GM21576 (cell line): ENCODE data around the gene FOXL2NB.

Experiments used
- ATAC-seq: cut with Tn5 transposase; IDR thresholded peaks from one replicate; pipeline ENCODE4 v1.9.1; 2021; ENCODE audit warnings: mild to moderate bottlenecking, moderate library complexity; ENCODE audit not compliant: unreplicated experiment

FOXL2NB gene

DNA sequence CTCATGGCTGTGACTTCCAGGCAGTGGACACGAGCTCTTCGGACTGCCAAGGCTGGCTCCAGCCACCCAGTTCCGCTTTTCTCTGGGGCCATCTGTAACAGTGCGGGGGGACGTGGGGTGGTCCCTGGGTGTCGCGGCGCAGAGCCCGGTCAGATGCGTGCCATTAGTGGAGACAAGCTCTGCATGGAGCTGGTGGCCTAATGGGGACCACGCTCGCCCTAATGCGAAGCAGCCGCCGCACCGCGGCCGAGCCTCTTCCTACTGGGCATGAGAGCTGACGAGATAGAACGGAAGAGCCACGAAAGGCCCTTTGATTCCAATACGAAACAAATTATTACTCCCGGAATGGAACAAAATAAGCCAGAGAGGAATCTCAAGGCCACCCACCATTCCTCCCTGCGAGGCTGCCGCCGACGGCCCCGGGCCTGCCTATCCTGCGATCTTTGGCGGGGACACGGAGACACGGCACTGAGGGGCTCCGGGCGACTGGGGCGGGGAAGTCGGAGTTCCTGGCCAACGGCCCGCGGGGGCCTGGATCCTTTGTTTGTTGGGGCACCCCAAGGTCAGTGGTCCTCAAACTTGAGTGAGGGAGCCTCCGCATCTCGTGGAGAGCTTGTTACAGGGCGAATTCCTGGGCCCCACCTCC, 18.2 kb upstream of the FOXL2NB start:
- no peak for ATAC-seq

DNA sequence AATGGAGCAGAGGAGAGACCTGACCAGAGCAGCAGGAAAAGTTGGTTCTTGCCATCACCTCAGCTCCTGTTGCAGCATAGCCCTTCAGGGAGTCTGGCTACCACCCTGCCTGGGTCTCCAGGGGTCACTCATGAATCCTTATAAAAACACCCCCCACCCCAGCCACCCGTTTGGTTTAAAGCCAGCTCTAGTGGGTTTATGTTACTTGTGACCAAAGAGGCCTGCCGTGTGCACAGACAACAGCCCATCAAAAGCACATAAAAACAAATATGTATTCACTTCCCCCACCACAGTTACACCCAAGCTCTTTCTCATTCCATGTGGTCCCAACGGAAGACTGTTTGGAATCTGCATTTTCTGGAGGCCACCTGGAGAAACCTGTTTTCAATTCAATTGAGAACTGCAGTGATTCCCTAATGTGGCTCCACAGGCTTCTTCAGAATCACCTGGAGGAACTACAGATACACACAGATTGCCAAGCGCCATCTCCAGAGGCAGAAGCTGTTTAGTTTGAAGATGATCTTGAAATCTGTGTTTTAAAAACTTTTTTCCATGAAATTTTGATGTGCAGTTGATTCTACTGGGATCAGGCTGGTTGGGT, 13.8 kb upstream of the FOXL2NB start:
- no peak for ATAC-seq

DNA sequence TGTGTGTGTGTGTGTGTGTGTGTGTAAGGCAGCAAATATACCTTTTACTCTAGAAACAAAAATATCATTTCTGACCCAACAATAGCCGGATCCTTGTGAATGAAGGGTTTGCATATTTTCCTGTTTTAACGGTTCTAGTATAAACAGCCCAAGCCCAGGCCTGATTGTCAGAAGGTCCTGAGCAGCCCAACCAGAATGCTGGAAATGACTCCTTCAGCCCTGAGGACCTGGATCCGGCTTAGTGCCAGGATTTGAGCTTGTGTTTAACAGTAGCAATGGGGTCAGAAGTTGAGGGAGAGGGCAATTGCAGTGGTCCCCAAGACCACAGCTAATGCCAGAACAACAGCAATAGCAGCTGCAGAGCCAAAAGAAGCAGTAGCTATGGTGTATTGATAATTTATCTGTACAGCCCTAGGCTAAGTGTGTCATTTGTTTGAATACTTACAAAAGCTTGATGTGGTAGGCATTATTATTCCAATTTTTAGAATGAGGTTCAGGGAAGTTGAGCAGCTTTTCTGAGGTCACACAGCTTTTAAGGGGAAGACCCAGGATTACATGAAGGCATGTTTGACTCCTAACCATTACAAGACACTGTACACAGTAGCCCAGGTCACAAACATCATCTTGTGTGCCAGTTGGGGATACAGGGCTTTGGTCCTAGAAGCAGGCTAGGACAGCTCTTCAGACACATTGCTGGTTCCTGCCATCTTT, 12.9 kb upstream of the FOXL2NB start:
- ATAC-seq = no peak

DNA sequence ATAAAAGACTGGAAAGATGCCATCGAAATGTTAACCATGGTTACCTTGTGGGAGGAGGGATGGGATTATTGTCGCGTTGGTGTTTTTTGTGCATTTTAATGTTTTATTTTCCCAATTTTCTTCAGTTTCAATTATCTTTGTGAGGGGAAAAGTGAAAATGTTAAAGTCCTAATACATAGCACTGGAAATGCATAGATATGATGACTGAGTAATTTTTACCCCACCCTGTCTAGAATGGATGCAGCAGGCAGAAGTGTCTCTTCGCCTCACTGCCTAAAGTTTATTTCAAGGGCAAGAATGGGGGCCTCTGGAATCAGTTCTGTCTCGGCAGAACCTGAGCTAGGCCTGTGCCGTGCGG, 11.5 kb upstream of the FOXL2NB start:
- no peak for ATAC-seq

DNA sequence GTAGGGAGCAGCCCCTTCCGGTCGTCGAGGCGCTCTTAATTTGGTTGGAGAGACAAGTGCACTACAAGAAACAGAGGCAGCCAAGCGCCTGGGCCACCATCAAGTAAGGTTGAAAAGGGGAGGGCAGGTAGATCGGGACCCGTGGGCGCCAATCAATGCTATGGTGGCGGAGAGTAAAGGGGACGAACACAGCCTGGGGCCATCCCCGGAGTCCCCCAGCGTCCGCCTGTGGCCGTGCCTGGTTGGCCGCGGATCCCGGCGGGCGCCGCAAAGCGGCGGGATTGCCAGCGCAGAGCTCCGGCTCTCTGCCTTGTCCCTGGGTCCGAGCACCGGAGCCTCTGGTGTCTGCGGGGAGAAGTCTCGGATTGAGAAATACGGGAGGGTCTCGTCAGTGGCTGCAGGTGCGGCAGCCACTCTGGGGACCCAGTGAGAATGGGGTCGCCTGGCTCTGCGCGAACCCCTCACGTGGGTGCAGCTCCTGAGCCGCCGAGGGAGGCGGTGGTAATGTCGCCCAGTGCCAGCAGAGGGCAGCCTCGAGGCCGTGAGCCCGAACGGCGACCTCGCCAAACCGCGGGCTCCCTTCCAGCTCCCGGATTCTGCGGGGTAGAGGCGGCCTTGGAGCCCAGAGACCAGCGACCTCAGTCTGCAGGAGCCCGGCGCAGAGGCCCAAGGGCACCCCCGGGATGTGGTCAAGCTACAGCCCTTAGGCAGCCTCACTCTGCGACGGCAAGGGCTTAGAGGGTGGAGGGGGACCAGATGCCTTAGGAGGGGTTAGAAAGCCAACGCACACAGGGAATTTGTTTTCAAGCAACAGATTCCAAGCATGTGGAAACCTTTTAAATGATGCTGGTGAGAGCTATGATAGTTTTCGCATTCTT, 10.9 kb upstream of the FOXL2NB start:
- ATAC-seq = peak; percentile 85

DNA sequence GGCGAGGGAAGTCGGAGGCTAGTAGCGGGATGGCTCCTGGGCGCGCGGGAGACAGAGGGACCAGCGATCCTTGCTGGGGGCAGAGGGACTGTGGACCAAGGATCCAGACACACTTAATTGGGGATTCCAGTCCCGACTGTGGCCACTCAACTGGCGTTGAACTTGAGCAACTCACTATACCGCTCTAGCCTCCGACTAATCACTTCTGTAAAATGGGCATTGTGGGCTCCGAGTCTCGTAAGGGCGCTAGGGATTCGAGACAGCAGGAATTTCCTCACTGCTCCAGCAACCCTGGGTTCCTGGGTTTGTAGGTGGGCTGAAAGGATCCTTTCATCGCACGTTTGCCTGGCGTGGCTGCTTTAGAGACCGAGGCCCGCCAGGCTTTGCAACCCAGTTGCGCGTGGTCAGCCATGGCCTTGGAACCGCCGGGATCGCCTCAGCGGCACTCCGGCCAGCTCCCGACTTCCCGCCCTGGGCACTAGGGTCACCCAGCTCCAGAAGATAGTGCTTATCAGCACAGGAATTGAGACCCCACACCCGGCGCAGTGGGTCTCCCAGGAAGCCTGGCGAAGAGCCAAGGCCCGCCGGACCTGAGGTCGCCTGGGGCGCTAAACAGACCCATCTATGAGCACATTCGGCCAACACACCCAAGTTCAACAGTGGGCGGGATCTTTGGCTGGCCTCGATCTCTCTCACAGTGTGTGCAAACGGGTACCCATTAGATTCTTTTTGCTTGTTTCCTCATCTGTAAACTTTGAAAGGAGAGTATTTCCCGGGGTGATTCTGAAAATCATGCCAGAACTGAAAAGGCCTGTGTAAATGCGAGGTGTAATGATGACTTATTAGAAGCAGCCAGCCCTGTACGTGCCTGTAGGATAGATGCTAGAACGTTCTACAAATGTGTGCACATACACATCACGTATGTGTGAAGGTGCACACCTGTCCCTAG, 10.0 kb upstream of the FOXL2NB start:
- no peak for ATAC-seq

DNA sequence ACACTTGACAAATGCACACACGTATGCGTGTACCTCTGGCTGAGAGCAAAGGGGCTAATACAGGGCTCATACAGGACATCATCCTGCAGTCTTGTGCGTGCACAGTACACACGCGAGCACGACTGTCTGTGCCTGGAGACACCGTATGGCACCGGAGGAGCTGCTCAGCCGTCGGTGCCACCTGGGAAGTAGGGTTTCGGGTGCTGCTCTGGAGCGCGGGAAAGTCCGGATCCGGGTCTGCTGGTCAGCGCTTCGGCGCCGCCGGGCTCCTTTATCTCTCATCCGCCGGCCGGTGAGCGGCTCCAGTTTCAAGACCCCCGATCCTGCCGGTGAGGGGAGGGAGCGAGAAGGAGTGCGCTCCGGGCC, 9.3 kb upstream of the FOXL2NB start:
- ATAC-seq = no peak

DNA sequence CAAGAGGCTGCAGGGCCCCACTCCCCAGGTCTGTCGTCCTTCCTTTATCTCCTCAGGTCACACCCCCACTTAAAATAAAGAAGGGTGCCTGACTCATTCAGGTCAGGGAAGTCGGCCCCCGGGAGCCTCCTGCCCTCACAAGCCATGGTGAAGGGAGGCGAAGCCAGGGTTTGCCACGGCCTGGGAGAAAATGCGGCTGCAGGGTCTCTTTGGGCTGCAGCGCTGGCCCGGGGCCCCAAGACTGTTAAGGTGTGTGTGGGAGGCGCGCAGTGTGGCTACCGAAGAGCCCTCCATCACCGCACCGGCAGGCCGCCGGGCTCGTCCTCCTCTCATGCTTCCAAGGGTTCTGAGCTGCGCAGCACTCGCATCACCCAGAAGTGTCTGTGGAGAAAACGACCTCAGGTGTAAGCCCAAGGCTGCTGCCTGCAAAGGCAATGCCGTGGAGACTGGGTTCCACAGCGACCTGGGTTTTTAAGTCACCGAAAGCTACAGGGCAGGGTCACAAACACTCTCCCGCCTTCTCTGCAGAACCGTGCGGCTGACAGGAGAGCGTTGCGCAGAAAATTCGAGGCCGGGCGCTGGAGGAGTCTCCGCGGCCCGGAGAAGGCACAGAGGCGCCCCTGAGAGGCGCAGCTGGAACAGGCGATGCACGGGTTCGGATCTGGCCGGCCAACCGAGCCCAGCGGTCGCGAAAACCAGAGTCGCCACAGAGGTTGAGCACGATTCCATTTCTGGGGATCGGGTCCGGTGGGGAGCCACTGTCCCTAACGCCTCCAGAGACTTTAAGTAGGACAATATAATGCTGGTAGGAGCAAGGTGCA, 8.8 kb upstream of the FOXL2NB start:
- ATAC-seq = no peak

DNA sequence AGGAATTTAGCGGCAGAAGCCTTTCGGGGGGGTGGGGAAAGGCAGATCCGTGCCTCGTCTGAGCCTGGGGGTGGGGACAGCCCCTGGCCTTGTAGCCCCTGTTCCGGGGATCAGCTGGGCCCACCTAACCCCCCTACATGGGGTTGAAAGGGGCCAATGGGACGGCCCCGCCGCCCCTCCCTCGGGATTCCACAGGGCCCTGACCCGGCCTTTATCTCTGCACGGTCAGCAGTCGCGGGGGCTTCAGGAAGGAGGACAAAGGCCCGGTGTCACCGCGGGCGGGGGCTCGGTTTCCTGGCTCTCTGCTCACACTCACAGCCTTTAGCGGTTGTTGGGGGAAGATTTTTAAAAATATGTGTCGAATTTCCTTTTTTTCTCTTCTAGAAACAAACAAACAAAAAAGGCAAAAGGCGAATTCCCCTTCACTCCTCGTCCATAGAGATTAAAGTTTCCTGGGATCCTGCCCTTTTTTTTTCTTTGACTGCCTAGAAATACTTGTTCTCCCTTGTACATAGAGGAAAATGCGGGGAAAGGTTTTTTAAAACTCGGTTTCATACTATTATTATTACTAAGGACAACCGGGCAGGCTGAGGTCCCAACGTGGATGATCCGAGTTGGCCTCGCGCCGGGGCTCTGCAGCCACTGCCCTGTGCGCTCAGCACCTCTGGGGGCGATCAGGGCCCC, 8.0 kb upstream of the FOXL2NB start:
- no peak for ATAC-seq

DNA sequence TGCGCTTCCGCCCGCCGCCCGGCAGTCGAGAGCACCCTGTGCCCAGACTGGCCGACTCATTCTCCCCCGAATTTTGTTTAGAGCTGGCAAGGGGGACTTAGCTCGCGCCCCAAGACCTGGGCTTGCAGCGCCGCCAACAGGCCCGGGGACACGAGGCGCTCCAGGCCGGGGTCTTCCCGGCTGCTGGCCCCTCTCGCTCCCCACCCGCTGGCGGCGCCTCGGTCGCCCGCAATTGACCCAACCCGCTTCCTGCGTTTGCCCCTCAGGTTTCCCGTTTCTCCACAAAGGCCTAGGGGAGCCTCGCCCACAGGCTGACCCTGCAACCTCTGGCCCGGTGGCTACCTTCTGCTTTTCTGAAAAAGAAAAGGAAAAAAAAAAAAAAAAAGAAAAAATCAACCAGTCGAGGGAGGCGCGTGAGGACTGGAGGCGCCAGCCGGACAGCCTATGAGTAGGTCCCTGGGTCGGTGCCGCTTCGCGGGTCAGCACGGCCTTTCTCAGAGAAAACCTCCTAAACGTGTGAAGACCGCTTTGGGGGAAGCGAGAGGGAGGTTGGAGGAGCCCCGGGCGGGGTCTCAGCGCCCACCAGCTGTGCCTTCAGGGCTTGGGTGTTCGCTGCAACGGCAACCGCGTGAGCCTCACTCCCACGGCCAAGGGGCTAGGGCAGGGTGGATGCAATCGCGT, 7.3 kb upstream of the FOXL2NB start:
- no peak for ATAC-seq

DNA sequence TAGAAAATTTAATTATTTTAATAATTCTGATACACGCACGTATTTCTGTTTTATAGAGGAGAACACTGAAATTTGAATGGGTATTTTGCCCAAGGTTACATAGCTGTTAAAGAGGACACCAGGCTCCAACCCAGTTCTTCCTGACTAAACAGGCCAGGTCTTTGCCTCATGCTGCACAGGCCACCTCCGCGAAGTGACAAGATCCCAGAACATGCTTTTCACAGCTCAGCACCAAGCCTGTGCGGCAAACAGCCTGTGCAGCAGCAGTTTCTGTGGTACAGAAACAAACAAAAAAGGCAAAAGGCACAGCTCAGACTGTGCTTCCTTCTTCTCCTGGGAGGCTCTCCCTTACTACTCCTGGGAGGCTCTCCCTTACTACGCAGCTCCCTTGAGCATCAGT, 6.6 kb upstream of the FOXL2NB start:
- ATAC-seq = no peak

DNA sequence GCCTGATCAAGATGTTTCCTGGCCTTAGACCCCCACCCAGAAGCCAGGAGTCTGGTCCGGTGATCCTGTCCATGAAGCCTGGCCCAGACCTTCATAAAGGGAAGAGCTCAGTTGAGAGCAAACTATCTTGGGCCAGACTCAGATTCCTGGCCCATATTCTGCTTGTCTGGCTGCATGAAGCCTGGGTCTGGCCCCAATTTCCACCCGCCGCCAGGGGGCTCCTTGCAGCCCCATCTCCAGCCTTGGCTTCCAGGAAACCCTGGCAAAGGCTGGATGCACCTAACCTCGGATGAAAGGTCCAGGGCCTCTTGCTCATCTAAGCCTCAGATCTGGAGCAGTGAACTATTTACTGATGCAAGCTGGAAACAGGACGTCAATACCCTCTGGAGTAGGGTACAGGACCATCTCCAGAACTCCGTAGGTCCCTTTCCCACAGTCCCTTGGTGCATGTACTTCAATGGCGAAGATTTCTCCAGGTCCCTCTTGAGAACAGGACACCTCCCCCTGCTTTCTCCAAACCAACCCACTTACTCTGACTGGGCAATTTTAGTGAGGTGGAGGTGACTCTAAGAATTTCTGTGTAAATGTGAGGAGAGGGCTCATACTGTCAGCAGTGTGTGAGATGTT, 5.6 kb upstream of the FOXL2NB start:
- ATAC-seq = no peak

DNA sequence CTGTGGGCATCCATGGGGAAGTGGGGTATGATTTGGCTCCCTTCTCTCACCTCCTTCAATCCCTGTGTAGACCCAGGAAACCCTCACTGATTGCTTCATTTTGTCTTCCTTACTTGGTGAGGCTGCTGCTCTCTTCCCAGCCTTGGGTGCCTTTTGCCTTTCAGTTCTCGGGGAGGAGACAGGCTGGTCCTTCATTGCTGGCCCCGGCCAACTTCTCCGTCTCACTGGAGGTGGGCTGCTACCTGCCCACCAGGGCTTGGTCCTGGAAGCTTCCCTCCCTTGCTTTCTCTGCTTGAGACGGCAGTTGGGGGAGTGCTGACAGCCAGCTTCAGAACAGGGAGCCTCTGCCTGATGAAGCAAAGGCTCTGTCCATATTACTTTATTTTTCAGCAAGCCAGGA, 4.7 kb upstream of the FOXL2NB start:
- no peak for ATAC-seq

DNA sequence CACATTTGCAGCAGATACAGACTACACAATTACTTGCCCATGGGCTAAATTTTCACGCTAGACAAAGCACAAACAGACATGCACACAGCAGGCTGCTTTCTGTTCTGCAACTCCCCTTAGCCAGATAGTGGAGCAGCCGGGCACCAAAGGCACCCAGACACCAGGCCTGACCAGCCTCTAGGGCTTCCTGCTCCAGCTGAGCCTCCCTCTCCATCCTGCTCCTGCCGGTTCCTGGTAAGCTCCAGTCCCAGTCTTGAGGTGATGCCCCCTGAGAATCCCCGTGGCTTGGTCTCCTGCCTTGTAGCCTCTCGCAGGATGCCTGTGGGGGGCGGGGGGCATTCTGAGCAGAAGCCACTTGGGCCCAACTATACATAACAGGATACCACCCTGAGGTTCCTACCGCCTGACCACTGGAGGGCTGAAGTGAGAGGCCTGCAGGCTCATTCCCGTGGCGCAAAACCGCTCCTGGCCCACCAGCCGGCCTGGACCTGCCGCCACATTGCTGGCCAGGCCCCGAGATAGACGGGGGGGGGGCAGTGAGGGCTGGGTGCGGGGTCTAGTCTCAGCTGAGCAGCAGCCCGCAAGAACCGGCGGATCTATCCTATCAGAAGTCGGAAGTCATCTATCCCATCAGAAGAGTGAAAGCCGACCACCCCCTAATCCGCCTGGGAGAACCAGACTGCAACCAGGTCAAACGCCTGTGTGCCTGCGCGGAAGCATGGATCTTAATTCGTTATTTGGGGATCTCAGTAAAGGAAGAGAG, 4.0 kb upstream of the FOXL2NB start:
- ATAC-seq = no peak

DNA sequence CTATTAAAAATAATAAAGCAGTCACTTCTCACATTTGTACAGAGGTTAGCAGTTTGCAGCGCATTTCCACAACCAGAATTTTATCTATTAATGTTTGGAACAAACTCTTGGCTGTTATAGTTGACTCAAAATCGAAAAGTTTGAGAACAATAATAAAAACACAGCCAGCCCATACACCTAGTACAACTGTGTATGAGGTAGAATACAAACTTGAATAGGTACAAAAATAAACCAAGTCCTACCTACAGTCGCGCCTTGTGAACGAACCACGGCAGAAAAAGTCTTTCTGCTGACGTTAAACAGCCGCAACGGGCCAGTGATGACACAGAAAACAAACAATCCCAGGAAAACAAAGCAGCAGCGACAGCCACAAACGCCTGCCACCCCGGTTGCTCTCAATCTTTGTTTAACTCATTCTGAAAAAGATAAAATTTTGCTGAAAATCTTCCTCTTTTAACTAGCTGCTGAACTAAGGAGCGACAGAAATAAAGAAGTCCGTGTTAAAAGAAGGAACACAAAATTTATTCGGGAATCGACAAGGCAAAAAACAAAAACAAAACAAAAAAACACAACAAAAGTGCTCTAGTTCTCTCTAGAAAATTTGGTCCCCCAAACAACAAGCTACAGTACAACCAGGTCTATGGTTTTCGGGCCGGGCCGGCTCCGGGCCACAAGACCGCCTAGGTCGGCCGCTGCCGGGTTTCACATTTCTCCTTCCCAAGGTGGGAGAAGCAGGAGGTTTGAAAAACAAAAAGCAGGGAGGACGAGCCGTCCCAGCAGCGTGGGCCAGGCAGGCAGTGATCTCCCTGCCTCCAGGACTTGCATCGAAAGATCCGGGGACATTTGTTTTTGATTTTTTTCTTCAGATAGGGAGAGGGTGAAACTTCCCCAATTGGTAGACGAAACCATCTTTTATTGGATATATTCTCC, 3.0 kb upstream of the FOXL2NB start:
- ATAC-seq = no peak

DNA sequence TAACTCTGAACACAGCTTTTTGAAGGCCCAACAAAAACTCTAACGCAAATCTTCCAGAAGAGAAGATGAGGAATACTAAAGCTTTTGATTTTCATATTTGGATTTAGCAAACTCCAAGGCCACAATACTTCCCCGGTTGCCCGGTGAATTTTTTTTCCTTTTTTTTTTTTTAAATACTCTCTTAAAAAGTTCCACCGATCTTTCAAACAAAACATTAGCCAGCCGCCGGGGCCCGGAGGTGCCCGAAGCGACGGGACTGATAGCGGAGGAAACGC, 2.4 kb upstream of the FOXL2NB start:
- ATAC-seq = no peak
